Mesenchymal stem cell (in vitro differentiated cells and primary cell): Measurements from ENCODE around the gene GNLY.
A peak's percentile ranks its signal among the peaks of the same experiment; 100 is the strongest.
"Not testable (repeated sequence)": the region's sequence is repeated elsewhere in the genome, so short reads cannot be mapped to it uniquely, and the experiment has no call there.

Experiments used
- DNase-seq: peaks from one replicate; pipeline ENCODE4 v3.0.0-alpha.2; 2013
- H2AFZ ChIP-seq: one replicate; pipeline ENCODE4 v1.6.1; 2013; ENCODE audit warnings: low read depth, mild to moderate bottlenecking, control low read depth, inconsistent platforms, low read length, moderate library complexity
- H2AK5ac ChIP-seq: 2 replicates; pipeline ENCODE4 v1.6.1; 2013; ENCODE audit warnings: low read length, moderate library complexity, mild to moderate bottlenecking, inconsistent platforms; ENCODE audit not compliant: severe bottlenecking
- H2BK120ac ChIP-seq: one replicate; pipeline ENCODE4 v1.6.1; 2013; ENCODE audit warnings: low read depth, mild to moderate bottlenecking, inconsistent platforms, low read length, moderate library complexity
- H2BK12ac ChIP-seq, 2 experiments: one replicate each; pipeline ENCODE4 v1.6.1; 2013; ENCODE audit warnings: inconsistent platforms in 2 of 2, low read length in 2 of 2, mild to moderate bottlenecking in 2 of 2, moderate library complexity in 2 of 2, control low read depth in 1 of 2
- H2BK15ac ChIP-seq: one replicate; pipeline ENCODE4 v1.6.1; 2013; ENCODE audit warnings: mild to moderate bottlenecking, low read depth, inconsistent platforms; ENCODE audit not compliant: poor library complexity, severe bottlenecking
- H2BK5ac ChIP-seq: 2 replicates; pipeline ENCODE4 v1.6.1; 2013; ENCODE audit warnings: low read depth, mild to moderate bottlenecking, low read length, control low read depth, inconsistent platforms; ENCODE audit not compliant: poor library complexity, severe bottlenecking
- H3K14ac ChIP-seq, 2 experiments: one replicate each; pipeline ENCODE4 v1.6.1; 2013; ENCODE audit warnings: inconsistent platforms in 2 of 2, low read length in 2 of 2, control low read depth in 1 of 2, mild to moderate bottlenecking in 1 of 2, moderate library complexity in 1 of 2
- H3K18ac ChIP-seq, 2 experiments: one replicate each; pipeline ENCODE4 v1.6.1; 2013; ENCODE audit warnings: inconsistent platforms in 2 of 2, low read length in 2 of 2, control low read depth in 1 of 2, low read depth in 1 of 2, mild to moderate bottlenecking in 1 of 2
- H3K23ac ChIP-seq, 2 experiments: one replicate each; pipeline ENCODE4 v1.6.1; 2013; ENCODE audit warnings: inconsistent platforms in 2 of 2, low read length in 2 of 2, mild to moderate bottlenecking in 2 of 2, moderate library complexity in 2 of 2, control low read depth in 1 of 2
- H3K27ac ChIP-seq: 2 replicates; pipeline ENCODE4 v1.5.1; 2013; ENCODE audit warnings: mild to moderate bottlenecking, moderate library complexity, low read length, control low read depth, inconsistent platforms; ENCODE audit not compliant: poor library complexity, severe bottlenecking
- H3K27me3 ChIP-seq, 2 experiments: 2 replicates each; pipeline versions ENCODE4 v1.6.1 to v1.7.0; 2013; ENCODE audit warnings: low read length in 2 of 2, mild to moderate bottlenecking in 2 of 2, moderate library complexity in 2 of 2, control low read depth in 1 of 2, inconsistent platforms in 1 of 2; ENCODE audit not compliant: control insufficient read depth in 1 of 2, insufficient read depth in 1 of 2
- H3K36me3 ChIP-seq, 2 experiments: 2 replicates each; pipeline versions ENCODE4 v1.6.1 to v1.7.0; 2013; ENCODE audit warnings: low read length in 2 of 2, control low read depth in 1 of 2, inconsistent platforms in 1 of 2, low read depth in 1 of 2, mild to moderate bottlenecking in 1 of 2; ENCODE audit not compliant: insufficient read depth in 2 of 2, control insufficient read depth in 1 of 2
- H3K4ac ChIP-seq, 2 experiments: one replicate each; pipeline ENCODE4 v1.6.1; 2013; ENCODE audit warnings: inconsistent platforms in 2 of 2, low read length in 2 of 2, mild to moderate bottlenecking in 2 of 2, moderate library complexity in 2 of 2, control low read depth in 1 of 2, low read depth in 1 of 2
- H3K4me1 ChIP-seq: 2 replicates; pipeline ENCODE4 v1.6.1; 2013; ENCODE audit warnings: low read depth, low read length, control low read depth; ENCODE audit not compliant: control insufficient read depth, insufficient read depth
- H3K4me2 ChIP-seq: 2 replicates; pipeline ENCODE4 v1.6.1; 2013; ENCODE audit warnings: low read length, mild to moderate bottlenecking, inconsistent platforms; ENCODE audit not compliant: poor library complexity, severe bottlenecking
- H3K4me3 ChIP-seq, 2 experiments: 2 replicates each; pipeline versions ENCODE4 v1.5.1 to v1.7.0; 2013; ENCODE audit warnings: low read length in 2 of 2, mild to moderate bottlenecking in 2 of 2, control low read depth in 1 of 2, low read depth in 1 of 2; ENCODE audit not compliant: insufficient read depth in 1 of 2
- H3K79me1 ChIP-seq: replicated peaks from 2 replicates; pipeline ENCODE4 v1.6.1; 2013; ENCODE audit warnings: mild to moderate bottlenecking, control low read depth, low read length, inconsistent platforms; ENCODE audit not compliant: poor library complexity, severe bottlenecking
- H3K9ac ChIP-seq: 2 replicates; pipeline ENCODE4 v1.7.0; 2013; ENCODE audit warnings: mild to moderate bottlenecking, low read length, moderate library complexity
- H3K9me3 ChIP-seq: 2 replicates; pipeline ENCODE4 v1.7.0; 2013; ENCODE audit warnings: mild to moderate bottlenecking, low read length; ENCODE audit not compliant: control insufficient read depth
- H4K8ac ChIP-seq: one replicate; pipeline ENCODE4 v1.6.1; 2013; ENCODE audit warnings: inconsistent platforms, mild to moderate bottlenecking, low read length, moderate library complexity
- H4K91ac ChIP-seq: one replicate; pipeline ENCODE4 v1.6.1; 2013; ENCODE audit warnings: mild to moderate bottlenecking, low read length, inconsistent platforms
- WGBS: methylation state at CpG from one replicate; pipeline ENCODE4 v1.1.7; 2013; ENCODE audit warnings: mixed read lengths; 5-methylcytosine and 5-hydroxymethylcytosine counted together

GNLY gene

DNA sequence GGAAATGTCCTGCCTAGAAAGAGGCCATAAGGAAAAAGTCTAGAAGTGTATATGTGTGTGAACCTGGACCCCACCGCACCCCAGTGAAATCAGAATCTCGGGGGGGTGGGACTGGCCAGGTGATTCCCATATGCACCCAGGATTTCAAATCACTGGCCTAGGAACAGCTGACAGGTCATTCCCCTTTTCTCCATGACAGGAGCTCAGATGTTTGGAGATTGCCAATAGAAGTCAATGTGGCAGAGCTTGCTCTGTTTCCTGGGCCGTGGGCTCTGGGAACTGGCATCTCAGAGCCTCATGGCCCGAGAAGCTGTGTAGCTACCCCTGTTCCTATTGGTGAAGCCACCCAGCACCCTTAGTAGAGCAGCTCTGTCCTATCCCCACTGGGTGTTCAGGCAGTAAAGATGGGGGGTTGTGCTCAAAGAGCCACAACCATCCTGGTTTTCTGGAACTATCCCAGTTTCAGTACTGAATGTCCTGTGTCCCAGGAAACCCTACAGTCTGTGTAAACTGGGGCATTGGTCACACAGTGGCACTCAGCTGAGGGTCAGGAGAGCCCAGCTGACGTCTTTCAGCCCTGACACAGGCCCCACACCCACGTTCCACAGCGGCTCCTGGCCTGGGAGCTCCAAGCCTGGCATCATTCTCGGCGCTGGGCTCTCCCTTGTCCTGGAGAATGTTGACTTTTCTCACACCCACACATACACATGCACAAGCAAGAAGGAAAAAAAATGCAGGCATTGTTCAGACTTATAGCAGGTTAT lies 18.9 kb downstream of the GNLY start:
- H4K91ac ChIP-seq: no peak overlapping the region
- no peak overlapping the region for H3K4ac ChIP-seq
- H3K18ac ChIP-seq: no peak overlapping the region
- WGBS: 66% methylated on average over 7 of the region's 9 CpGs
- H2BK120ac ChIP-seq: no peak overlapping the region
- H3K27ac ChIP-seq: no peak overlapping the region
- peaks cover 3 to 30% of the 10 kb centered on the region in 2 experiments for H3K27me3 ChIP-seq
- no peak overlapping the region for H2AFZ ChIP-seq
- H3K9me3 ChIP-seq: no peaks in the 10 kb centered on the region
- DNase-seq: peak; percentile 33
- no peak overlapping the region for H3K23ac ChIP-seq
- H4K8ac ChIP-seq: no peak overlapping the region
- H2BK12ac ChIP-seq: no peak overlapping the region
- H2AK5ac ChIP-seq: no peak overlapping the region
- no peak overlapping the region for H3K4me3 ChIP-seq
- no peak overlapping the region for H2BK15ac ChIP-seq
- no peaks in the 10 kb centered on the region for H3K36me3 ChIP-seq
- no peak overlapping the region for H3K4me2 ChIP-seq
- no peak overlapping the region for H3K14ac ChIP-seq
- H3K79me1 ChIP-seq: no peaks in the 10 kb centered on the region
- H3K9ac ChIP-seq: no peak overlapping the region
- no peak overlapping the region for H2BK5ac ChIP-seq
- no peaks in the 10 kb centered on the region for H3K4me1 ChIP-seq

DNA sequence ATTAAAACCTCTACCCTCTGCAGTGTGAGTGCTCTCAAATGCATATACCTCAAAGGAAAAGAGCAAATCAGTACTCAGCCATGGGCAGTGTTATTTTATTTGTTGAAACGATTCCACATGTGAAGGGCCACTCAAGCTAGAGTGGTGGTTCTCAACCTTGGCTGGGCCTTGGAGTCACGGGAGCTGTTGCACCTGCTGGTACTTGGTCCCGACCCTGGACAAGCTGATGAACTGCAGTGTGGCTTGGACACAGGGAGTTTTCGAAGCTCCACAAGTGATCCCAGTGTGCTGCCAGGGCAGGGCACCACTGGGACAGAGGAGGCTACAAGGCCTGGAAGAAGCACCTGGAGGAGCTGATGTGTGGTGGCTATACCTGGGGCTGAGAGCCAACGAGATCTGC lies 19.7 kb downstream of the GNLY start:
- Histone ChIP-seq H2BK5ac (no peak overlapping the region), H2BK120ac (no peak overlapping the region), H3K18ac (no peak overlapping the region), H3K79me1 (no peaks in the 10 kb centered on the region), H2AFZ (no peak overlapping the region), H4K91ac (no peak overlapping the region), H2BK15ac (no peak overlapping the region), H3K14ac (no peak overlapping the region), H3K4me1 (no peaks in the 10 kb centered on the region), H4K8ac (no peak overlapping the region), H3K36me3 (no peaks in the 10 kb centered on the region), H3K27me3 (peaks cover 5 to 31% of the 10 kb centered on the region in 2 experiments), H2BK12ac (no peak overlapping the region), H3K9me3 (no peaks in the 10 kb centered on the region), H3K9ac (no peak overlapping the region), H2AK5ac (no peak overlapping the region), H3K23ac (no peak overlapping the region), H3K4ac (no peak overlapping the region), H3K27ac (no peak overlapping the region), H3K4me3 (no peak overlapping the region), H3K4me2 (no peak overlapping the region)
- DNase-seq: no peak
- 86% methylated on average over 5 of the region's 5 CpGs for WGBS

DNA sequence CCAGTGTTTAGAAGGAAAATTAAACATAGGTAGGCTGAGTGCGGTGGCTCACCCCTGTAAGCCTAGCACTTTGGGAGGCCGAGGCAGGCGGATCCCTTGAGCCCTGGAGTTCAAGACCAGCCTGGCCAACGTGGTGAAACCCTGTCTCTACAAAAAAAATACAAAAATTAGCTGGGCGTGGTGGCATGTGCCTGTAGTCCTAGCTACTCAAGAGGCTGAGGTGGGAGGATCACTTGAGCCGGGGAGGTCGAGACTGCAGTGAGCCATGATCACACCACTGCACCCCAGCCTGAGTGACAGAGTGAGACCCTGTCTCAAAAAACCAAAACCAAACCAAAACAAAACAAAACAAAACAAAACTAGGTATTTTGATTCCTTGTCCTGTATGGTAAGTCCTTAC lies 20.3 kb downstream of the GNLY start:
- not testable (repeated sequence) for H3K36me3 ChIP-seq, H4K91ac ChIP-seq, H3K14ac ChIP-seq, H2BK5ac ChIP-seq, H4K8ac ChIP-seq, H3K27ac ChIP-seq, H3K79me1 ChIP-seq, H3K23ac ChIP-seq, H3K9ac ChIP-seq, H3K4me2 ChIP-seq, H2BK12ac ChIP-seq, H2BK120ac ChIP-seq, H3K18ac ChIP-seq, H3K4me1 ChIP-seq, H2AFZ ChIP-seq, H2AK5ac ChIP-seq, H3K4ac ChIP-seq, H3K4me3 ChIP-seq, H3K9me3 ChIP-seq, H2BK15ac ChIP-seq, DNase-seq
- peaks cover 11 to 37% of the 10 kb centered on the region in 2 experiments for H3K27me3 ChIP-seq
- 90% methylated on average over 5 of the region's 7 CpGs for WGBS

GRCh38 chr2:85714841-85715240 lies 20.7 kb downstream of the GNLY start:
- Histone ChIP-seq H3K18ac (no peak overlapping the region), H3K4me3 (no peak overlapping the region), H4K8ac (no peak overlapping the region), H3K23ac (no peak overlapping the region), H3K4me1 (no peaks in the 10 kb centered on the region), H3K79me1 (no peaks in the 10 kb centered on the region), H3K9me3 (no peaks in the 10 kb centered on the region), H3K27me3 (peaks cover 15 to 39% of the 10 kb centered on the region in 2 experiments), H2BK15ac (no peak overlapping the region), H3K4me2 (no peak overlapping the region), H2BK120ac (no peak overlapping the region), H4K91ac (no peak overlapping the region), H3K36me3 (no peaks in the 10 kb centered on the region), H2AK5ac (no peak overlapping the region), H2BK12ac (no peak overlapping the region), H3K14ac (no peak overlapping the region), H3K27ac (no peak overlapping the region), H3K9ac (no peak overlapping the region), H2AFZ (no peak overlapping the region), H2BK5ac (no peak overlapping the region), H3K4ac (no peak overlapping the region)
- no peak for DNase-seq
- 91% methylated on average over 8 of the region's 8 CpGs for WGBS
